ENCODE measurements around the gene SLCO3A1. TPM values are rescaled to one million over a fixed set of nuclear protein-coding genes. Genes with fewer than 3 reads are reported as not detected.

The SLCO3A1 gene
- total RNA-seq, 2 donors from 2014 or later = 21.4 to 27.3 TPM

DNA sequence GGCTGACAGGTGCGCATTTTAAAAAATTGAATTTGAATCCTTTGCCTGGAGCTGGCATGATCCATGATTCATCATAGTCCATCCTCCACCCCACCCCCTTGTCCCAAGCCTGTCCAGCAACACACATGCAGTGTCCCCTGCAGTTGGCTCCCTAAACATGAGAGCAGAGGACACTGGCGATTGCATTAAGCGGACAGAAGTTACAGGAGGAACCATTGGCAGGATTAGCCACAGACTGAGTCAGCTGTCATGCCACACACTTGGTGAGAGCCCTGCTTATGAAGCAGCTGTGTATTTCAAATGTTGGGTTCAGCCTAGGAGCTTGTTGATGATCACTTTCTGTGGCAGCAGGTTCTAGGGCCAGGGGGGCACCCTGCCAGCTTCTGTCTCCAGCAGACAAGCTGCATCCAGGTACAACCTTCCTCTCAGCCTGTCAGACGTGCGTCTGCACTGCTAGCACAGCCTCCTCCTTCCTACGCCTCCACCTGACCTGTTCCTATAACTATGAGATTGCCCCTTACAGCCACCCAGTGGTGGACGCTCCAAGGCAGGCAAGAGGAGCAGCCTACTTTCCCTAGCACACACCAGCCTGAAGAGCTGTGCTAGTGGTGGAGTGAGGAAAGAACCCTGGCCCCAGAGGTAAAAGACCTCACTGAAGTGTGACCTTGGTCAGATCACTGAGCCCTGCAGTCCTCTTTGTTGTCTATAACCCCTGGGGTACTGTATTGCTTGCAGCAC is 121.9 kb downstream of the SLCO3A1 start:
- no peaks in the 10 kb centered on the region for H3K9me3 ChIP-seq
- no peak overlapping the region for H3K4me3 ChIP-seq
- TF ChIP-seq, protein P1, sequence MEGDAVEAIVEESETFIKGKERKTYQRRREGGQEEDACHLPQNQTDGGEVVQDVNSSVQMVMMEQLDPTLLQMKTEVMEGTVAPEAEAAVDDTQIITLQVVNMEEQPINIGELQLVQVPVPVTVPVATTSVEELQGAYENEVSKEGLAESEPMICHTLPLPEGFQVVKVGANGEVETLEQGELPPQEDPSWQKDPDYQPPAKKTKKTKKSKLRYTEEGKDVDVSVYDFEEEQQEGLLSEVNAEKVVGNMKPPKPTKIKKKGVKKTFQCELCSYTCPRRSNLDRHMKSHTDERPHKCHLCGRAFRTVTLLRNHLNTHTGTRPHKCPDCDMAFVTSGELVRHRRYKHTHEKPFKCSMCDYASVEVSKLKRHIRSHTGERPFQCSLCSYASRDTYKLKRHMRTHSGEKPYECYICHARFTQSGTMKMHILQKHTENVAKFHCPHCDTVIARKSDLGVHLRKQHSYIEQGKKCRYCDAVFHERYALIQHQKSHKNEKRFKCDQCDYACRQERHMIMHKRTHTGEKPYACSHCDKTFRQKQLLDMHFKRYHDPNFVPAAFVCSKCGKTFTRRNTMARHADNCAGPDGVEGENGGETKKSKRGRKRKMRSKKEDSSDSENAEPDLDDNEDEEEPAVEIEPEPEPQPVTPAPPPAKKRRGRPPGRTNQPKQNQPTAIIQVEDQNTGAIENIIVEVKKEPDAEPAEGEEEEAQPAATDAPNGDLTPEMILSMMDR (IDR thresholded peaks at IDR 0.05) = no peak
- peak overlapping the region; percentile 28 to 38 for H3K27ac ChIP-seq
- no peak for DNase-seq (ENCODE audit: low spot score)
- H3K4me1 ChIP-seq = peaks cover 0 to 67% of the 10 kb centered on the region in 2 donors
- H3K36me3 ChIP-seq = no peaks in the 10 kb centered on the region
- H3K27me3 ChIP-seq = no peaks in the 10 kb centered on the region

DNA sequence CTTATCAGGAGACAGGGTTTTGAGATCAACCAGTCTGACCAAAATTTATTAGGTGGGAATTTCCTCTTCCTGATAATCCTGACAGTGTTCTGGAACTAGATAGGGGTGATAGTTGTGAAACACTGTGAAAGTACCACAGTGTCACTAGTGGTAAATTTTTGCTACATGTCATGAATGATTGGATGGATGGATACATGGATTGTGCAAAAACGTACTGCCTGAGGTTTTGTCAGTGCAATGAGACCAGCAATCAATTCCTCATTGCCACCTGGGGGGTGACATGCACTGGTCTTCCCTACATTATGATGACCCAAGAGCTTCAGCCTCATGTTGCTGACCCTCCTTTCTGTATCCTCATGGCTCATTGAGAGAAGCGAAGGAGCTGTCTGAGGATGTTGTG is 123.5 kb downstream of the SLCO3A1 start:
- Histone ChIP-seq H3K9me3 (no peaks in the 10 kb centered on the region), H3K36me3 (no peaks in the 10 kb centered on the region), H3K27ac (no peak overlapping the region), H3K4me1 (peaks cover 0 to 77% of the 10 kb centered on the region in 2 donors), H3K4me3 (no peak overlapping the region), H3K27me3 (no peaks in the 10 kb centered on the region)
- TF ChIP-seq, protein P1 (IDR thresholded peaks at IDR 0.05) = no peak
- no peak for DNase-seq (ENCODE audit: low spot score)

DNA sequence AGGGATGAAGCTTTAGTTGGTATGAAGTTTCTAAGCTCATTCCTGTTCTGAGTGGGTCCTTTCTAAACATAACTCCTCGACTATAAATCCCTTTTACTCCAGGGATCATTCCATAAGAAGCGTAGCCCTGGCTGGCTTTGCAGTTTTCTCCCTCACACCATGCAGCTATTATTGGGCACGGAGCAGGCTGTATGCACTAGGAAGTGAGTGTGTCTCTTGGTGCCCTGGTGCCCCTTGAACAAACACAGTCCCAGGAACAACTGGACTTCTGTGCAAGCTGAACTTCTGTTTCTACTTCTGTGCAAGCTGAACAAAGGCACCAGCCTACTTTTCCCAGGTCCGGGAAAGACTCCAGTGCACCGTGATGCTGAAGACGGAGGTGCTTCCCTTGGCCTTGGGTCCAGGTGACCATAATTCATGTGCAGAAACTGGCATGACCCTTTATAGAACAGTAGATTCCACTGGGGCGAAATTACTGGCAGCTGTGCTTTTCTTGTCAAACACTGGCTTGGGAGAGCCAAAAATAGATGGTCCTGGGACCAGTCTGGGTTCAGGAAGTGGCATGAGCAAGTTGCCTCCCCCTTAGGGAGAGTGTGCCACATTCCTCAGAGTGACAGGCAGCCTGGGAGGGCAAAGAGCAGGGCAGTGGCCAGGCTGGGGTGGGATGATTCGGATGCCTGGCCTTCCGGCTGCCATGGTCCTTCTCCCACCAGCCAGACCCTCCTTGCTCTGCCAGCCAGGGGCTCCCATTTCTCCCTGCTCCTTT is 127.2 kb downstream of the SLCO3A1 start:
- H3K27ac ChIP-seq = peak overlapping the region; percentile 48 to 84
- H3K9me3 ChIP-seq = no peaks in the 10 kb centered on the region
- no peak overlapping the region for H3K4me3 ChIP-seq
- TF ChIP-seq, protein P1 (IDR thresholded peaks at IDR 0.05) = no peak
- no peak for DNase-seq (ENCODE audit: low spot score)
- peaks cover 0 to 77% of the 10 kb centered on the region in 2 donors for H3K4me1 ChIP-seq
- no peaks in the 10 kb centered on the region for H3K36me3 ChIP-seq
- no peaks in the 10 kb centered on the region for H3K27me3 ChIP-seq

GRCh38 chr15:91981821-91982800 is 128.6 kb downstream of the SLCO3A1 start:
- H3K4me3 ChIP-seq = no peak overlapping the region
- peaks cover 0 to 71% of the 10 kb centered on the region in 2 donors for H3K4me1 ChIP-seq
- H3K27ac ChIP-seq = peak overlapping the region in 1 of 2 donors; percentile 14
- no peak for DNase-seq (ENCODE audit: low spot score)
- H3K27me3 ChIP-seq = no peaks in the 10 kb centered on the region
- H3K9me3 ChIP-seq = no peaks in the 10 kb centered on the region
- H3K36me3 ChIP-seq = no peaks in the 10 kb centered on the region
- TF ChIP-seq, protein P1 (IDR thresholded peaks at IDR 0.05) = no peak

DNA sequence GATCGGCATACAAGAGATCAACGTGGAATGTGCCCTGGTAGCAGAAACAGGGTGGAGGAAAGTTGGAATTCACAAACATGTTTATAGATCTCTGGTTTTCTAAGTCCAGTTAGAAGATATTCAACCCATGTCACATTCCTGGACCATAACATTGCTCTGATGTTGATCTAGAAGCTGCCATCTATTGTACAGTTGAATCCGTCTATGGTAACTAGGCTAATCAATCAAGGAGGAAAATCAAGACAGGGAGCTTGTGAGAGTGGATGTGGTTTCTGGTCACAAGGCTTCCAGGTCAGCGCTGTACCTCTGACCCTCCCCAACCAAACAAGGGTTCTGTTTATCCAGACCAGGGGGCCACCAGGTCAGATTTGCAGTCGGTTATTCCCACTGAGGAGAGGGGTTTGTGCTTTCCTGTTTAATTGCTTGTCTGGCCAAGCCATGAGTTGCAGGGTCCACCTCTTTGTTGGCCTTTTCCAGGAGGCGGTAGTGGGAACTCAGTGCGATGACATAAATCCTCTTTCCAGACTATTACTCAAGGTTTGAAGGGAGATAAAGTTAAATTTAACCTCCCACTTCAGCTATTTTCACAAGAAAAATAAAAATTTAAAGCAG is 130.3 kb downstream of the SLCO3A1 start:
- peaks cover 0 to 60% of the 10 kb centered on the region in 2 donors for H3K4me1 ChIP-seq
- DNase-seq (ENCODE audit: low spot score) = no peak
- H3K9me3 ChIP-seq = no peaks in the 10 kb centered on the region
- H3K27ac ChIP-seq = peak overlapping the region in 1 of 2 donors; percentile 54
- no peaks in the 10 kb centered on the region for H3K27me3 ChIP-seq
- no peak overlapping the region for H3K4me3 ChIP-seq
- no peaks in the 10 kb centered on the region for H3K36me3 ChIP-seq
- TF ChIP-seq, protein P1 (IDR thresholded peaks at IDR 0.05) = no peak
